Lower lobe of right lung (tissue), 2 donors: ENCODE data around the gene KCNJ2. TPM values are rescaled to one million over a fixed set of nuclear protein-coding genes. Genes with fewer than 3 reads are reported as not detected.

Experiments used
- ATAC-seq, 2 donors: fragments of 200-7000 bp; cut with Tn5 transposase; one replicate each; pipeline ENCODE4 v1.9.1; 2020 to 2022; ENCODE audit warnings: mild to moderate bottlenecking in 2 of 2, moderate library complexity in 2 of 2
- DNase-seq: peaks from one replicate; pipeline ENCODE4 v3.0.0-alpha.2; 2020
- H3K27ac ChIP-seq: fragments of 200-600 bp; one replicate; pipeline ENCODE4 v1.8.0; 2022
- H3K27me3 ChIP-seq: fragments of 200-600 bp; one replicate; pipeline ENCODE4 v1.8.0; 2022; ENCODE audit warnings: low read depth
- H3K36me3 ChIP-seq: fragments of 200-600 bp; one replicate; pipeline ENCODE4 v1.8.0; 2022; ENCODE audit warnings: mild to moderate bottlenecking
- H3K4me1 ChIP-seq: fragments of 200-600 bp; one replicate; pipeline ENCODE4 v1.8.0; 2022
- H3K4me3 ChIP-seq: fragments of 200-600 bp; one replicate; pipeline ENCODE4 v1.8.0; 2022; ENCODE audit warnings: mild to moderate bottlenecking
- H3K9me3 ChIP-seq: fragments of 200-600 bp; one replicate; pipeline ENCODE4 v1.8.0; 2022
- intact Hi-C: fragments of 100-400 bp; cut with DNase I; formaldehyde crosslinking; loops from one replicate; pipeline ENCODE4 v1.11.0; 2022
- total RNA-seq: library from RNA; stranded (reverse); fragmentation: NEBNext Ultra II Directional; extraction: Animal tissue kit (Norgen Biotek cat#: 25700); gene quantifications from one replicate; pipeline ENCODE4 v1.2.1, GENCODE V29; 2021
- TF ChIP-seq, protein P1 (sequence below): fragments of 200-600 bp; IDR thresholded peaks from one replicate; pipeline ENCODE4 v1.8.0; 2022; ENCODE audit warnings: antibody characterized with exemption, mild to moderate bottlenecking
- donor health status: DM: no; HTN: yes; CAD: no; lungs with severe emphysema.

Gene KCNJ2
- total RNA-seq, 1 donor from 2014 or later = 15.6 TPM

DNA sequence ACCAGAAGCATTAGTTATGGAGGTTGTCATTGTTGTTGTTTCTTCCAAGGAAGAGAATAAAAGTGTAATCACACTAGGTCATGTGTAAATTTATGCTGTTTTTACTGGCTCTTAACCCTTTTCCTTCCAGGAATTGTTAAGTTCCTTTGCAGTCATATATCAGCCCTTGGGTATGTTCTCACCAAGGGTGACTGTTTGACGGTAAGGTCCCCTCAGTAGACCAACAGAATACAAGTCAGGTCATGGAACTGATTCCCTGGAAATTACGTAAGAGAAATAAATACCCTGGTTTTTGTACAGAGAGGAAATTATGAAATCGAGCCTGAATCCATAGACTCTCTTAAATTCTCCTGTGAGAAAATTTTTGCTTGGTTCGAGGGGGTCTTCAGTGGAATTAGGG lies 11.2 kb upstream of the KCNJ2 start:
- H3K9me3 ChIP-seq = no peaks in the 10 kb centered on the region
- H3K27me3 ChIP-seq = no peaks in the 10 kb centered on the region
- DNase-seq = no peak
- no peak overlapping the region for H3K4me3 ChIP-seq
- H3K27ac ChIP-seq = no peak overlapping the region
- no peaks in the 10 kb centered on the region for H3K4me1 ChIP-seq
- ATAC-seq = no peak
- no peaks in the 10 kb centered on the region for H3K36me3 ChIP-seq
- TF ChIP-seq, protein P1, sequence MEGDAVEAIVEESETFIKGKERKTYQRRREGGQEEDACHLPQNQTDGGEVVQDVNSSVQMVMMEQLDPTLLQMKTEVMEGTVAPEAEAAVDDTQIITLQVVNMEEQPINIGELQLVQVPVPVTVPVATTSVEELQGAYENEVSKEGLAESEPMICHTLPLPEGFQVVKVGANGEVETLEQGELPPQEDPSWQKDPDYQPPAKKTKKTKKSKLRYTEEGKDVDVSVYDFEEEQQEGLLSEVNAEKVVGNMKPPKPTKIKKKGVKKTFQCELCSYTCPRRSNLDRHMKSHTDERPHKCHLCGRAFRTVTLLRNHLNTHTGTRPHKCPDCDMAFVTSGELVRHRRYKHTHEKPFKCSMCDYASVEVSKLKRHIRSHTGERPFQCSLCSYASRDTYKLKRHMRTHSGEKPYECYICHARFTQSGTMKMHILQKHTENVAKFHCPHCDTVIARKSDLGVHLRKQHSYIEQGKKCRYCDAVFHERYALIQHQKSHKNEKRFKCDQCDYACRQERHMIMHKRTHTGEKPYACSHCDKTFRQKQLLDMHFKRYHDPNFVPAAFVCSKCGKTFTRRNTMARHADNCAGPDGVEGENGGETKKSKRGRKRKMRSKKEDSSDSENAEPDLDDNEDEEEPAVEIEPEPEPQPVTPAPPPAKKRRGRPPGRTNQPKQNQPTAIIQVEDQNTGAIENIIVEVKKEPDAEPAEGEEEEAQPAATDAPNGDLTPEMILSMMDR = no peak
- intact Hi-C loops = no loop called here

- Histone ChIP-seq H3K4me3 (no peak overlapping the region), H3K4me1 (no peaks in the 10 kb centered on the region), H3K9me3 (no peaks in the 10 kb centered on the region), H3K27me3 (no peaks in the 10 kb centered on the region), H3K27ac (no peak overlapping the region), H3K36me3 (no peaks in the 10 kb centered on the region)
- DNase-seq = no peak
- TF ChIP-seq, protein P1 = no peak
- intact Hi-C loops = no loop called here
- ATAC-seq = no peak
These were observed 10.7 kb upstream of the KCNJ2 start for GRCh38 chr17:70158591-70158990.

DNA sequence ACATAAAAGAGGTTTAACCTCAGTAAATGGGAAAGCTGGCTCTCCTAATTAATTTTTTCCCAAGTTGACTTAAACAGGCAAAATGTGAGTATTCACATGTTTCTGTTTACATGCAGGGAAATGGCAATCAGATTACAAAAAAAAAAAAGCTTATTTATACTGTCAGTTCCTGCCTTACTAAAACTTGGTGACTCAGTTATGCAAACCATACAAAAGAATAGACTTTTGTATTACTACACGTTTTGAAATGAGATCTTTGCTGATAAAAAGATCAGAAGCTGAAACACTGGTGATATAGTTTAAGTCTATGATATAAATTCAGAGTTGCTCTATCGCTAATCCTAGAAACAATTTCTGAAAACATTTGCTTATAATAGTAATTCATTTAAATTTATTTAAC lies 9.4 kb upstream of the KCNJ2 start:
- ATAC-seq (no peak), DNase-seq (no peak)
- Histone ChIP-seq H3K4me3 (no peak overlapping the region), H3K27ac (no peak overlapping the region), H3K9me3 (no peaks in the 10 kb centered on the region), H3K4me1 (no peaks in the 10 kb centered on the region), H3K27me3 (no peaks in the 10 kb centered on the region), H3K36me3 (no peaks in the 10 kb centered on the region)
- TF ChIP-seq, protein P1 = no peak
- intact Hi-C loops = no loop called here

- ATAC-seq = no peak
- Histone ChIP-seq H3K27ac (no peak overlapping the region), H3K27me3 (no peaks in the 10 kb centered on the region), H3K9me3 (no peaks in the 10 kb centered on the region), H3K4me1 (no peaks in the 10 kb centered on the region), H3K4me3 (no peak overlapping the region), H3K36me3 (no peaks in the 10 kb centered on the region)
- DNase-seq = no peak
- TF ChIP-seq, protein P1 = no peak
- intact Hi-C loops = no loop called here
These were observed 7.8 kb upstream of the KCNJ2 start for GRCh38 chr17:70161519-70161918.

DNA sequence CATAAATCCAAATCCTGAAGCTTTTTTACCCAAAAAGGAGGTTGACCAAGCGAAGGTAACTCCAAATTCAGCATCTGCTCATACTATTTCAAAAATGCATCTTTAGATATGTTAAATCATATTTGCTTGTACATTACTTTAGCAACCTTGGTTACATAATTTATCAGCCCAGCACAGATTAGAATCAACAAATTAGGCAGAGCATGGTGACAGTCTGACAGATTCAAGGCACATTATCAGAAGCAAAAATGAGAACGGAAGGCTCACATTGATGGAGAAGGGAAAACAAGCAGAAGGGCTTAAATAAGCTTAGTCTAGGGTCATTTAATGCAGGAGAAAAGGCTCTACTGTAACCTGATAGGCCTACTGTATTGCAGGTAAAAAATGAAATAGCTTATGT lies 3.9 kb upstream of the KCNJ2 start:
- TF ChIP-seq, protein P1 = no peak
- Histone ChIP-seq H3K9me3 (no peaks in the 10 kb centered on the region), H3K27ac (no peak overlapping the region), H3K4me3 (no peak overlapping the region), H3K4me1 (no peaks in the 10 kb centered on the region), H3K27me3 (no peaks in the 10 kb centered on the region), H3K36me3 (no peaks in the 10 kb centered on the region)
- DNase-seq (no peak), ATAC-seq (no peak)
- intact Hi-C loops = no loop called here

- no peaks in the 10 kb centered on the region for H3K9me3 ChIP-seq
- H3K36me3 ChIP-seq = no peaks in the 10 kb centered on the region
- peaks cover 6% of the 10 kb centered on the region for H3K4me1 ChIP-seq
- no peak overlapping the region for H3K27ac ChIP-seq
- intact Hi-C loops = no loop called here
- no peak for DNase-seq
- TF ChIP-seq, protein P1 = no peak
- no peak overlapping the region for H3K4me3 ChIP-seq
- no peak for ATAC-seq
- no peaks in the 10 kb centered on the region for H3K27me3 ChIP-seq
These were observed 2.7 kb upstream of the KCNJ2 start for GRCh38 chr17:70166615-70167014.
